ENCODE measurements around the gene CD59. TPM values are rescaled to one million over a fixed set of nuclear protein-coding genes. Genes with fewer than 3 reads are reported as not detected.
"Not testable (repeated sequence)": the region's sequence is repeated elsewhere in the genome, so short reads cannot be mapped to it uniquely, and the experiment has no call there.

Gene CD59
- total RNA-seq, 2 experiments from 2014 or later, result 58.4 to 60.3 TPM

- H3K4me3 Mint-ChIP-seq, H3K27ac Mint-ChIP-seq, H3K36me3 Mint-ChIP-seq, DNase-seq, H3K4me1 Mint-ChIP-seq, H3K27me3 Mint-ChIP-seq, H3K9me3 Mint-ChIP-seq: not testable (repeated sequence)
Observed at GRCh38 chr11:33661526-33661925, 74.7 kb downstream of the CD59 start.

- Mint-ChIP-seq H3K27ac (no peak overlapping the region), H3K4me3 (no peak overlapping the region), H3K36me3 (no peaks in the 10 kb centered on the region), H3K4me1 (no peaks in the 10 kb centered on the region), H3K9me3 (no peaks in the 10 kb centered on the region), H3K27me3 (peaks cover 4% of the 10 kb centered on the region)
- DNase-seq, result no peak
Observed at GRCh38 chr11:33660962-33661361, 75.3 kb downstream of the CD59 start.

- H3K27me3 Mint-ChIP-seq, result peaks cover 12% of the 10 kb centered on the region
- H3K4me3 Mint-ChIP-seq, result no peak overlapping the region
- H3K27ac Mint-ChIP-seq, result no peak overlapping the region
Observed at GRCh38 chr11:33659370-33660139, 76.7 kb downstream of the CD59 start.

DNA sequence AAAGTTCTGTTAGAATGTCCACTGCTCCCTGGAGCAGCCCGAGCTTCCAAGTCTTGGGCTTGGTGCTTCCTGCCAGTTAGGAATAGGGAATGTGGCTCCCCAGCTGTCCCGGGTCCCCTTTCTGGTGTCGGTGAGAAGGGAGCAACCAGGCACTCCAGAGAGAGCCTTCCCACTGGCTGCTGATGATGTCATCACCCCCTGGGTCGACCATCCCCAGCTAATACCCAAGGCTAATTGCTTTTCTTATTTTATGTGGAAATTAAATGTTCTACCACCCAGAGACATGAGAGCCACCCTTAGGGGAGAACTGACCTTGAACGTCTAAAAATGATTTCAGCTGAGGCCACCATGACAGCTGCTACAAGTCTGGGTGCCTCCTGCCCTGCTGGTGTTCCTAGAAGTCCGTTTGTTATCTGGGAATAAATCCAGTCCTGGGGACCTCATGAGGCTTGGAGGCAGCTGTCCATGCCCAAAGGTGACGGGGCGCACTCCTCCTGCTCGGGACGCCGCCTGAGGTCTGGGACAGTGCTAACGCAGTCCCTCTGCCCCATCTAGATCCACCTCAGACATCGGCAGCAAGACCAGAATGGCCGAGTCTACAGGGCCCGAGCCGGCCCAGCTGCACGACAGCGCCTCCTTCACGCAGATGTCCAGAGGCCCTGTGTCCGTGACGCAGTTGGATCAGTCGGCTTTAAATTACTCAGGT, 77.9 kb downstream of the CD59 start:
- H3K9me3 Mint-ChIP-seq, result no peaks in the 10 kb centered on the region
- H3K4me3 Mint-ChIP-seq, result no peak overlapping the region
- peaks cover 18% of the 10 kb centered on the region for H3K27me3 Mint-ChIP-seq
- H3K27ac Mint-ChIP-seq, result no peak overlapping the region
- no peaks in the 10 kb centered on the region for H3K4me1 Mint-ChIP-seq
- no peak for DNase-seq
- no peaks in the 10 kb centered on the region for H3K36me3 Mint-ChIP-seq

More at GRCh38 chr11:33659370-33660139, 76.7 kb downstream of the CD59 start:
- no peak for DNase-seq
- Mint-ChIP-seq H3K36me3 (no peaks in the 10 kb centered on the region), H3K4me1 (no peaks in the 10 kb centered on the region), H3K9me3 (no peaks in the 10 kb centered on the region)

DNA sequence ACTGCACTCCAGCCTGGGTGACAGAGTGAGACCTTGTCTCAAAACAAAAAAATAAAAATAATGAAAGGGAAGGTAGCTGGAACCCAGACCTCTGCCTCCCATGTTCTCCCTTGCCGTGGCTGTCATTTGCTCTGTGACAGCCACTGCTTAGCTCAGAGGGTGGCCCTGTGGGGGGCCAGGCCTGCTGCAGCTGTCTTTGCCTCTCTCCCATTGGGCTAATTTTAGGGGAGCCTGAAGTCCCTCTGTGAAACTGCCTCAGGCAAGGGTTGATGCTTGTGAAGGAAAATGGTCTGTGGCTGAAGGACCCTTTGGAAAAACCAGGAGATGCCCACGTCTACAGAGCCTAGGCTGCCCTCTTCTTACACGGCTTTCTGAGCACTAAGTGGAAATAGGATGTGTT, 78.5 kb downstream of the CD59 start:
- no peaks in the 10 kb centered on the region for H3K36me3 Mint-ChIP-seq
- peaks cover 18% of the 10 kb centered on the region for H3K27me3 Mint-ChIP-seq
- no peaks in the 10 kb centered on the region for H3K9me3 Mint-ChIP-seq
- no peak for DNase-seq
- H3K4me3 Mint-ChIP-seq, result no peak overlapping the region
- no peak overlapping the region for H3K27ac Mint-ChIP-seq
- no peaks in the 10 kb centered on the region for H3K4me1 Mint-ChIP-seq

DNA sequence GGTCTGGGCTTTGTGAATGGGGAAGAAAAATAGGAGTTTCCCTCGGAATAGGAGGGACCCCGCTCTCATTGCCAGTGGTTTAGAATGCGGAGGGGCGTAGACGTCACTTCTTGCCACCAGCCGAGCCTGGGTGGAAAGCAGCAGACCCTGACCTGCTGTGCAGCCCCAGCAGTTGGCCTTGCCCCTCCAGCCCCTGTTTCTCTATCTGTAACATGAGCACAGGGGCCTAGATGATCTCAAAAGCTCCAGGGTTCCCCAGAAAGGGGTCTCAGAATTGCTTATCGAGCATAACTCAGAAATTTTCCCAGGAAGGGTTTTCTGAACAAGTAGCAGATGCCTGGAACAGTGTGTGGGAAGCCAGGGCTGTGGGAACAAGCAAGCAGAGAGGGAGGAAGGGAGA, 79.5 kb downstream of the CD59 start:
- no peak for DNase-seq
- peaks cover 21% of the 10 kb centered on the region for H3K27me3 Mint-ChIP-seq
- no peaks in the 10 kb centered on the region for H3K4me1 Mint-ChIP-seq
- H3K9me3 Mint-ChIP-seq, result no peaks in the 10 kb centered on the region
- H3K36me3 Mint-ChIP-seq, result no peaks in the 10 kb centered on the region
- no peak overlapping the region for H3K4me3 Mint-ChIP-seq
- no peak overlapping the region for H3K27ac Mint-ChIP-seq

- Mint-ChIP-seq H3K27me3 (peaks cover 22% of the 10 kb centered on the region), H3K4me1 (no peaks in the 10 kb centered on the region), H3K4me3 (no peak overlapping the region), H3K9me3 (no peaks in the 10 kb centered on the region), H3K36me3 (no peaks in the 10 kb centered on the region), H3K27ac (no peak overlapping the region)
- no peak for DNase-seq
Observed at GRCh38 chr11:33655842-33656600, 80.2 kb downstream of the CD59 start.

DNA sequence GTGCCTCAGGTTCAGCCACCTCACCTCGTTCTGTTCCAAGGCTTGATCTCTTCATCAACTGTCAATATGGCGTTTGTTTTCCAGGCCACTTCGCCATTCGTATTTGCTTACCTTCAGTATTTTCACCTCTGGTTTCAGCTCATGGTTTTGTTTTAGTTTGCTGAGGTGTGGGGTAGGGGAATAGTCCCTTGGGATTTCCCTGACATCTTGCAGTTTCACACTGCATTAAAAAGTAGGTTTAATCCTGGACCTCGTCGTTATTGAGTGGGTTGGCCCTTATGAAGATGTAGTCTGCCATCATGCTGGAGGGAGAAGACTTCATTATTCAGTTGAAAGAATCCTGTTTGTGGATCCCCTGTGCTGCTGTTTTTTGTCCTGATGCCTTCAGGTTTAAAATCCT, 81.6 kb downstream of the CD59 start:
- Mint-ChIP-seq H3K27ac (no peak overlapping the region), H3K4me1 (no peaks in the 10 kb centered on the region), H3K27me3 (peaks cover 30% of the 10 kb centered on the region), H3K9me3 (no peaks in the 10 kb centered on the region), H3K36me3 (no peaks in the 10 kb centered on the region), H3K4me3 (no peak overlapping the region)
- DNase-seq, result no peak

Other genes with a start within 250 kb of the CD59 start
- gene C11orf91, start 35.6 kb downstream of the CD59 start, total RNA-seq, result under 1 TPM in 1 of 2 experiments, not detected in 1; 0.28 TPM
- gene FBXO3, start 38.1 kb upstream of the CD59 start, total RNA-seq, result 10 to 100 TPM; 10.1 to 13.2 TPM
- gene LMO2, start 155.7 kb upstream of the CD59 start, total RNA-seq, result under 1 TPM; 0.14 to 0.21 TPM

Measured in activated naive CD8-positive, alpha-beta T cell treated with anti-CD3 and anti-CD28 coated beads for 36 hours (primary cell).